ENCODE results near the gene CDC5L.

DNA sequence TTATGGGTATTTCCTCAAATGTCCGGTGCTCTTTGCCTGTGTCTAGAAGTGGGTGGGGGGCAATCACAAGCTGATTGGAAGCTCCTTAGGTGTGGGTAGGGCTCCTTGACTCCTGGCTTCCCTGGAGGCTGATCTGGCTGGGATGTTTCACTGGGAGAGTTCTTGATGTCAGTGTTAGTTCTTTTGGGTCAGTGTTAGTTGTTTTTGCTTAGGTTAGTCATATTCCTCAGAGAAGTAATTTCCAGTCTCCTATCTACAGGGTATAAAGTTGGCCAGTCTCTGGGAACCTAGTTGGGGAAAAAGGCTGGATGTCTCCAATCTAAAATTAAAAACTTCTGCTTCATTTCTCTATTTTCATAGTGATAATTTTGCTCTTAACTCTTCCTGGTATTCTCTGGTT lies 23.6 kb downstream of the CDC5L start:
- TF ChIP-seq CTCF (IDR thresholded peaks at IDR 0.05; ENCODE audit: borderline replicate concordance, extremely low read depth, low read length, poor library complexity, severe bottlenecking) = no peak
- no peak for TF ChIP-seq EZH2 (IDR thresholded peaks at IDR 0.05; ENCODE audit: borderline replicate concordance, low read depth, low read length, severe bottlenecking)

All from DND-41 (cell line).